Middle frontal gyrus (tissue), 1 donor: ENCODE data around the gene EGFLAM.

Experiments used
- DNase-seq: peaks from one replicate; pipeline ENCODE4 v3.0.0-alpha.2; 2015; ENCODE audit warnings: low spot score; ENCODE audit errors: extremely low spot score

The EGFLAM gene

GRCh38 chr5:38467353-38468040 lies 209.1 kb downstream of the EGFLAM start:
- DNase-seq: no peak

- DNase-seq: no peak
These were observed 209.9 kb downstream of the EGFLAM start for GRCh38 chr5:38468202-38468673.

- DNase-seq: no peak
These were observed 210.8 kb downstream of the EGFLAM start for GRCh38 chr5:38468978-38469706.

GRCh38 chr5:38469707-38470267 lies 211.4 kb downstream of the EGFLAM start:
- no peak for DNase-seq

GRCh38 chr5:38471709-38472108 lies 213.3 kb downstream of the EGFLAM start:
- DNase-seq: no peak

GRCh38 chr5:38472541-38472940 lies 214.2 kb downstream of the EGFLAM start:
- no peak for DNase-seq

DNA sequence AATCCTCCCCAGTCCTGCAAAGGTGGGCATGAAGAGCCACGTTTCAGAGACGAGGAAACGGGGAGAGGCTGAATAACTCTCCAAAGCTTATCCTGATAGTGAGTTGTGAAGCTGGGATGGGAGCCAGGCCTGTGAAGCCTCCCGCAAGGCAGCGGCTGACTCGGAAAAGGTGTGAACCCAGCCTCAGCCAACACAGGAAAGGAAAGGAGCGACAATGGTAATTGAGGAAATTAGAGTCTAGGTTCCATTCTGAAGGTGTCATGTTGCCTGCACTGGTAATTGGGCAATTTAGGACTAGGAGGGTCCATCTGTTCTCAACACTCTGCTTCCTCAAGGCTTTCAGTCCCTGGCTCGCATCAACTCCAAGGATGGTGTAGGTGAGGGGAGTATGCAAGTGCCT lies 214.6 kb downstream of the EGFLAM start:
- no peak for DNase-seq

DNA sequence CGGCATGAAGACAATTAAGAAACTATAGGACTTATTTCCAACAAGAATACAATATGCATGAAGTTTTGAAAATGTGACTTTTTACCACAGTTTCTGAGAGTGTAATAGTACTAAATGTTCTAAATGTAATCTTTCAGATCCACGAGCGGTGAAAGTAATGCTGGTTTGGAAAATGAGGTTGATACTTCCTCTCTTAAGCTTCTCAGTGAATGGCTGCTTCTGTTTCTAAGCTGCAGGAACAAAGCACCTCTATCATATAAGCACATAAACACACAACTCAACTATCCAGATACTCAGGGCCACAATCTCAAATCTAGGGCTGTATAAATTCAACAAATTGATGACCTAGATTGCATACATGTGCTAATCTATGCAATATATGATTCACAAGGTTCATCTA lies 219.8 kb downstream of the EGFLAM start:
- DNase-seq: no peak

DNA sequence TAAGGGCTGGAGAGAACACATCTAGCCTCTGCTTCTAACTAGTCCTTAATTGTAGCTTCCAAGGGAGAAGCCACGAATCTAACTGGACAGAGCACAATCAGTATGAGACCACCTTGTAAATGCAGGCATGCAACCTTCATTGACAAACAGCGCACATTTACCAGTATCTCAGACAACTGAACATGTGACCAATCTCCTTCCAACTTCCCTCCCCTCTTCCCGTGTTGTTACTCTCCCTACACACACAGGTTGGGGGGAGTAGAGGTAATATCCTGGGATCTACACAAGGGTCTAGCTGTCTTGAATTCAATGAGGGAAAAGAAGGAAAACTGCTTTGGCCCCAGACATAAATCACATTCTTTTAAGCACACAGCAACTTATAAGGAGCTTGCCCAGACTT lies 220.5 kb downstream of the EGFLAM start:
- no peak for DNase-seq

- no peak for DNase-seq
These were observed 221.1 kb downstream of the EGFLAM start for GRCh38 chr5:38479315-38479904.

GRCh38 chr5:38483805-38484398 lies 225.5 kb downstream of the EGFLAM start:
- no peak for DNase-seq

DNA sequence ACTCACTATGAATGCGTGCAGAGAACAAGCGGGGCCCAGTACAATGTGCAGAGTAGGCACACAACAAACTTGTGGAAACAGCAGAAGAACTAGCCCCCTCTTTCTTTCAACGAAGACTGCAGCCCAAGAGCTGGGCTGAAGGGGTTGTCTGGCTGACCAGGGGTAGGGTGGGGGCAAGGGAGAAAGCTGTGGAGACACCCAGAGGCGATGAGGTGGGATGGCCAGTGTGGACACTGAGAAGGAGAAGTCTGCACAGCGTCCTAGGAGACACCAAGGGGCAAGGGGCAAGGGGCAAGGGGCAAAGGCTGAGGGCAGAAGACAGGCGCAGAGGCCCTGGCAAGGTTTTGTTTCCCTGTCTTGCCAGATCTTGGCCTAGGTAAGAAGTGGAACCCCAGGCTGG lies 235.8 kb downstream of the EGFLAM start:
- no peak for DNase-seq

GRCh38 chr5:38494763-38495162 lies 236.4 kb downstream of the EGFLAM start:
- DNase-seq: no peak

DNA sequence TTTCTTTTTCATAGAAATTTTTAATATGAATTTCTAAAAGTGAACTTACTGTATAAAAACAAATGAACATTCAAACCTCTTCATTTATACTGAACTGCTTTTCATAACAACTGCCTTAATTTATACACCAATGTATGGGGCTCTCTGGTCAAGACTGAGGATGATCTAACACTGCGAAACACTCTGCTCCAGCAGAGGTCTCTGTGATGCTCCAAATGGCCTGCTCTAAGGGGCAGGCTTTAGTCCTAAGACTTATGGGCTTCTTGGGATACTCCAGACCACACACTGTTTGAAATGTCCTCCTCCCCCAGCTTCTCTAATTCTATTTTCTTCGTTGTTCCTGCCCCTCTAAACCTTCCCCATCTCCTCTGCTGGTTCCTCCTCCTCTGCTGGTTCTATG lies 239.6 kb downstream of the EGFLAM start:
- no peak for DNase-seq

DNA sequence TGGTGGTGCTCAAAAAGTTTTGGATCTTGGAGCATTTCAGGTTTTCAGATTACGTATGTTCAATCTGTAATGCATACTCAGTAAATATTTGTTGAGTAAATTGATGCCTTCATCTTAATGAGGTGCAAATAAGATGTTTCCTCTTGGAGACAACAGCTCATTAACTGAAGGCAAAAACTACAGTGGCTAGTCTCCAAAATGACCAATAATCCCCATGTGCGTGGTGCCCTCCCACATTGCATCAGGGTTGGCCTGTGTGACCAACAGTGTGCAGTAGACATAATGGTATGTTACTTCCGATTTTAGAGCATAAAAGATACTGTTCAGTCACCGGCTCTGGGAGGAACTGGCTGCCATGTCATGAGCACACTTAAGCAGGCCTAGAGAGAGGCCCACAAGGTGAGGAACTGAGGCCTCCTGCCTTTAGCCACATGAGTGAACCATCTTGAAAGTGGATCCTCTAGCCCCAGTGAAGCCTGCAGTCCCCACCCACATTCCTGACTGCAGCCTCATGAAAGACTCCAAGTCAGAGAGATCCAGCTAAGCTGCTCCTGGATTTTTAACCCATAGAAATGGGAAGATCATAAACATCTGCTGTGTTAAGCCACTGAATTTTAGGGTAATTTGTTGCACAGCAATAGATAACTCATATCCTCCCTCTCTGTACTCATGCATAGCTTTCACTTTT lies 242.4 kb downstream of the EGFLAM start:
- no peak for DNase-seq

- no peak for DNase-seq
These were observed 247.9 kb downstream of the EGFLAM start for GRCh38 chr5:38506302-38506701.

- no peak for DNase-seq
These were observed 250.8 kb downstream of the EGFLAM start for GRCh38 chr5:38509185-38509584.
